MM.1S (cell line): ENCODE measurements around the gene FOXN3.

ENCODE experiments used
- DNase-seq: peaks from one replicate; pipeline ENCODE4 v3.0.0-alpha.2; 2015
- H2AFZ ChIP-seq: fragments of 300-600 bp; sonication (generic); 2 replicates; pipeline ENCODE4 v1.6.0; 2016; ENCODE audit warnings: antibody characterized with exemption, low read length
- H3F3A ChIP-seq: fragments of 300-600 bp; sonication (generic); 2 replicates; pipeline ENCODE4 v1.6.1; 2016; ENCODE audit warnings: mild to moderate bottlenecking, antibody characterized with exemption, low read length, moderate library complexity, mixed read lengths; ENCODE audit not compliant: insufficient read depth
- H3K27ac ChIP-seq: fragments of 300-600 bp; sonication (generic); 2 replicates; pipeline ENCODE4 v1.5.1; 2016; ENCODE audit warnings: mild to moderate bottlenecking, low read length
- H3K27me3 ChIP-seq: fragments of 300-600 bp; sonication (generic); replicated peaks from 2 replicates; pipeline ENCODE4 v1.6.0; 2016; ENCODE audit warnings: low read length; ENCODE audit not compliant: insufficient read depth
- H3K36me3 ChIP-seq: fragments of 300-600 bp; sonication (generic); replicated peaks from 2 replicates; pipeline ENCODE4 v1.6.1; 2016; ENCODE audit warnings: mild to moderate bottlenecking, low read length, mixed read lengths; ENCODE audit not compliant: insufficient read depth
- H3K4me1 ChIP-seq: fragments of 300-600 bp; sonication (generic); 2 replicates; pipeline ENCODE4 v1.6.1; 2016; ENCODE audit warnings: low read length, mixed read lengths
- H3K4me2 ChIP-seq: fragments of 300-600 bp; sonication (generic); 2 replicates; pipeline ENCODE4 v1.6.0; 2016; ENCODE audit warnings: low read depth, low read length
- H3K4me3 ChIP-seq: fragments of 300-600 bp; sonication (generic); 2 replicates; pipeline ENCODE4 v1.5.1; 2016; ENCODE audit warnings: low read length, mixed read lengths
- H3K79me2 ChIP-seq: fragments of 300-600 bp; sonication (generic); 2 replicates; pipeline ENCODE4 v1.6.1; 2016; ENCODE audit warnings: mixed run types, low read length, mixed read lengths
- H3K9ac ChIP-seq: fragments of 300-600 bp; sonication (generic); 2 replicates; pipeline ENCODE4 v1.6.1; 2016; ENCODE audit warnings: low read length, mixed read lengths
- H3K9me2 ChIP-seq: fragments of 300-600 bp; sonication (generic); replicated peaks from 2 replicates; pipeline ENCODE4 v1.6.1; 2016; ENCODE audit warnings: mild to moderate bottlenecking, low read length, mixed read lengths; ENCODE audit not compliant: insufficient read depth
- H3K9me3 ChIP-seq: fragments of 300-600 bp; sonication (generic); replicated peaks from 2 replicates; pipeline ENCODE4 v1.6.1; 2016; ENCODE audit warnings: mild to moderate bottlenecking, low read length, mixed read lengths; ENCODE audit not compliant: insufficient read depth
- H4K20me1 ChIP-seq: fragments of 300-600 bp; sonication (generic); 2 replicates; pipeline ENCODE4 v1.6.1; 2016; ENCODE audit warnings: mild to moderate bottlenecking, low read length, moderate library complexity, mixed read lengths; ENCODE audit not compliant: insufficient read depth
- EZH2 ChIP-seq: fragments of 300-600 bp; sonication (generic); optimal IDR thresholded peaks from 2 replicates; pipeline ENCODE3; 2017; ENCODE audit warnings: low read depth, mild to moderate bottlenecking, antibody characterized with exemption, low read length, mixed read lengths
- EZH2phosphoT487 ChIP-seq: fragments of 300-600 bp; sonication (generic); IDR thresholded peaks from 2 replicates; pipeline ENCODE4 v1.6.1; 2018; ENCODE audit warnings: antibody characterized with exemption, low read length
- TF ChIP-seq, protein P1 (sequence below): fragments of 300-600 bp; sonication (generic); IDR thresholded peaks from 2 replicates; pipeline ENCODE4 v1.5.1; 2016; ENCODE audit warnings: antibody characterized with exemption, low read length, mixed read lengths

FOXN3 gene

DNA sequence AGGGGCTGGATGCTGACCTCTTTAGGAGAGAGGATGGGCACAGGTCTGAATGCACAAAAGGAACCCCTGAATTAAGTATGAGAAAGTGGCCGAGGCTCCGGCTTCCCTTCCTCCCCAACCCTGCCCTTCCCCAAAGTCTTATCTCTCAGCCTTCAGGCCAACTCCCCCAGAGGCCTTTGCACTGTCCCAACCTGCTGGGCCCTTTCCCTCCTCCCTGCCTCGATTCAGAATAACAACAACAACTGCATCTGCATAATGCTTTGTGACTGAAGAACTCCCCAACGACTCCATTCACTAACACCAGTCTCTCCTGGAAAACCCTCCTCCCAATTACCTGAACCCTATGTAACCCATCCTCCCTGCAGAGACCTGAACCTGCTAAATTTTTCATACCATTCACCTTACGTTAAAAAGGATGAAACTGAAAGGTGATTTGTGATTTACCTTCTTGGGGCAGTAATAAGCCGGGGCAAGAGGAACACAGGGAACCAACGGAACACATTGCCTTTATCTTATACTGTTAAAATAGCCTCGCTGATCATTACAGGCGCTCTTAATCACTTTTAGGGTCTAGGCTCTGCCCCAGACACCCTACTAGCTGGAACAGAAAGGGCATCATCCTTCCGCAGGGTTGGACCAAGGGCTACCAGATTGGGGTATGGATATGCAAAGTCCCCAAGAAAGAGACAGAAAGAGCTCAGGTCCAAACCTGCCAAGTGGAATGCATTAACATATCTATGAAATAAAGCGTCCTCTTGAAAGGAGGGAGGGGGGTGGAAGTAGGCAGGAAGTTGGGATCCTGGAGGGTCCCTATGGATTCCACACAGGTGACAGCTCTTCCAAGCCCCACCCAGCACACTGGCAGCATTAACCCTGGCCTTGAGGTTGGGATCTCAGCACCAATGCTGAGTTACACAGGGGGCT is 24.2 kb upstream of the FOXN3 start:
- Histone ChIP-seq H3K36me3 (no peaks in the 10 kb centered on the region), H3K9me3 (no peaks in the 10 kb centered on the region), H3K79me2 (no peaks in the 10 kb centered on the region), H3F3A (no peaks in the 10 kb centered on the region), H3K27ac (no peak overlapping the region), H4K20me1 (no peaks in the 10 kb centered on the region), H2AFZ (no peak overlapping the region), H3K9ac (no peak overlapping the region), H3K4me2 (no peak overlapping the region), H3K4me1 (peaks cover 23% of the 10 kb centered on the region), H3K4me3 (no peak overlapping the region), H3K9me2 (no peaks in the 10 kb centered on the region), H3K27me3 (no peaks in the 10 kb centered on the region)
- TF ChIP-seq EZH2phosphoT487 (no peak), EZH2 (no peak)
- TF ChIP-seq, protein P1, sequence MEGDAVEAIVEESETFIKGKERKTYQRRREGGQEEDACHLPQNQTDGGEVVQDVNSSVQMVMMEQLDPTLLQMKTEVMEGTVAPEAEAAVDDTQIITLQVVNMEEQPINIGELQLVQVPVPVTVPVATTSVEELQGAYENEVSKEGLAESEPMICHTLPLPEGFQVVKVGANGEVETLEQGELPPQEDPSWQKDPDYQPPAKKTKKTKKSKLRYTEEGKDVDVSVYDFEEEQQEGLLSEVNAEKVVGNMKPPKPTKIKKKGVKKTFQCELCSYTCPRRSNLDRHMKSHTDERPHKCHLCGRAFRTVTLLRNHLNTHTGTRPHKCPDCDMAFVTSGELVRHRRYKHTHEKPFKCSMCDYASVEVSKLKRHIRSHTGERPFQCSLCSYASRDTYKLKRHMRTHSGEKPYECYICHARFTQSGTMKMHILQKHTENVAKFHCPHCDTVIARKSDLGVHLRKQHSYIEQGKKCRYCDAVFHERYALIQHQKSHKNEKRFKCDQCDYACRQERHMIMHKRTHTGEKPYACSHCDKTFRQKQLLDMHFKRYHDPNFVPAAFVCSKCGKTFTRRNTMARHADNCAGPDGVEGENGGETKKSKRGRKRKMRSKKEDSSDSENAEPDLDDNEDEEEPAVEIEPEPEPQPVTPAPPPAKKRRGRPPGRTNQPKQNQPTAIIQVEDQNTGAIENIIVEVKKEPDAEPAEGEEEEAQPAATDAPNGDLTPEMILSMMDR = no peak
- no peak for DNase-seq

DNA sequence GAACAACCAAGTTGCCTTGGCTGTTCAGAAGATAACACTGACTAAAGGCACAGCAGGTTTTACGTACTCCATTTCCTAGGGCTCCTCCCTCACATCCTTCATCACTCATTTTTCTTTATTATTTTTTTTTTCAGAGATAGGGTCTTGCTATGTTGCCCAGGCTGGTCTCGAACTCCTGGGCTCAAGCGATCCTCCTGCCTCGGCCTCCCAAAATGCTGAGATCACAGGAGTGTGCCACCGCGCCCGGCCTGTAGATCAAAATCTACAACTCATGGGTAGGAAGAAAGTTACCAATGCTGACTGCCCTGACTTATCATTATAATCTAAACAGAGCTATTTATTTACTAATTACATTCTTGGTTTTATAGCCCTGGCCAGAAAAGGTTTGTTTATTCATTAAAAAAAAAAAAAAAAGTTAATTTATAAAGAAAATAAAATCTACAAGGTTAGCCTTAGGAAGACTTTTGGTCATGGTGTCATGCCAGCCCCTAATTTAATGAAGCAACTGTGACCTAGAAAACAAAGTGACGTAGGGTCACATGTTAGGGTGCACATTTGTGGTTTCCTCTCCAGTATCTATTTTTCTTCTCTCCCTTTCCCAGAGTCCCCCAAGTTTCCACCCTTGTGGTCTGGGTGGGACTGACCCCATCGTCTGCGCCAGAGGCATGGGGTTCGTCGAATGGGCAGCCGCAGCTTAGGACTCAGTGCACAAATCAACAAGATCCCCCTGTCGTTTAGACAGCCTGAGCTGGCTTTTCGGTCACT is 19.0 kb upstream of the FOXN3 start:
- no peaks in the 10 kb centered on the region for H3K9me3 ChIP-seq
- no peak for DNase-seq
- H3K36me3 ChIP-seq = no peaks in the 10 kb centered on the region
- no peak overlapping the region for H3K9ac ChIP-seq
- no peaks in the 10 kb centered on the region for H3K27me3 ChIP-seq
- H4K20me1 ChIP-seq = no peaks in the 10 kb centered on the region
- peaks cover 4% of the 10 kb centered on the region for H3F3A ChIP-seq
- no peak overlapping the region for H3K4me3 ChIP-seq
- TF ChIP-seq, protein P1 = no peak
- no peak overlapping the region for H2AFZ ChIP-seq
- no peaks in the 10 kb centered on the region for H3K9me2 ChIP-seq
- peaks cover 12% of the 10 kb centered on the region; the same call in 1 of the 2 replicates for H3K4me1 ChIP-seq
- H3K4me2 ChIP-seq = no peak overlapping the region
- no peak overlapping the region for H3K27ac ChIP-seq
- no peaks in the 10 kb centered on the region for H3K79me2 ChIP-seq

- H3K4me2 ChIP-seq = no peak overlapping the region
- no peak overlapping the region for H3K4me3 ChIP-seq
- H2AFZ ChIP-seq = no peak overlapping the region
- H3K9me2 ChIP-seq = no peaks in the 10 kb centered on the region
- H4K20me1 ChIP-seq = no peaks in the 10 kb centered on the region
- H3K4me1 ChIP-seq = peaks cover 12% of the 10 kb centered on the region; the same call in 1 of the 2 replicates
- no peaks in the 10 kb centered on the region for H3K36me3 ChIP-seq
- peaks cover 9% of the 10 kb centered on the region for H3F3A ChIP-seq
- TF ChIP-seq EZH2 (no peak), EZH2phosphoT487 (no peak)
- TF ChIP-seq, protein P1 = no peak
- H3K27me3 ChIP-seq = no peaks in the 10 kb centered on the region
- no peak overlapping the region for H3K9ac ChIP-seq
- no peaks in the 10 kb centered on the region for H3K9me3 ChIP-seq
- no peaks in the 10 kb centered on the region for H3K79me2 ChIP-seq
- DNase-seq = no peak
- no peak overlapping the region for H3K27ac ChIP-seq
Measured at GRCh38 chr14:89435492-89435891, 18.5 kb upstream of the FOXN3 start.
